K562 (cell line): ENCODE data around the gene CRABP2. TPM values are rescaled to one million over a fixed set of nuclear protein-coding genes. Genes with fewer than 3 reads are reported as not detected.

ENCODE experiments used
- ARID1B ChIP-seq: fragments of 450-650 bp; IDR thresholded peaks from 2 replicates; pipeline ENCODE4 v1.6.1; 2016; ENCODE audit warnings: antibody characterized with exemption, mild to moderate bottlenecking, inconsistent platforms
- BMI1 ChIP-seq: fragments of 150-350 bp; IDR thresholded peaks from 2 replicates; pipeline ENCODE4 v1.6.1; 2014; ENCODE audit warnings: low read length
- CSDE1 ChIP-seq, 2 experiments: fragments of 450-650 bp; IDR thresholded peaks; 2 replicates each; pipeline ENCODE4 v1.6.1; 2016; ENCODE audit warnings: mild to moderate bottlenecking in 1 of 2
- EP400 ChIP-seq: fragments of 450-650 bp; IDR thresholded peaks from 2 replicates; pipeline ENCODE4 v1.6.1; 2017; ENCODE audit warnings: antibody characterized with exemption, mild to moderate bottlenecking, moderate library complexity
- FOS ChIP-seq: IDR thresholded peaks from 3 replicates; pipeline ENCODE4 v1.6.1; 2011; ENCODE audit not compliant: insufficient read length; ENCODE audit errors: extremely low read depth
- GTF2B ChIP-seq: IDR thresholded peaks from 2 replicates; pipeline ENCODE4 v1.6.1; 2011; ENCODE audit not compliant: insufficient read length; ENCODE audit errors: extremely low read depth
- HBP1 ChIP-seq: fragments of 450-650 bp; formaldehyde crosslinking; IDR thresholded peaks from 2 replicates; pipeline ENCODE4 v1.4.0; 2022; ENCODE audit warnings: missing genetic modification characterization
- HDAC1 ChIP-seq, 2 experiments: fragments of 450-650 bp; IDR thresholded peaks; 2 replicates each; pipeline ENCODE4 v1.6.1; 2016 to 2017; ENCODE audit warnings: inconsistent platforms in 1 of 2, mild to moderate bottlenecking in 1 of 2, moderate library complexity in 1 of 2
- HDAC8 ChIP-seq: fragments of 450-650 bp; IDR thresholded peaks from 2 replicates; pipeline ENCODE4 v1.6.1; 2016; ENCODE audit warnings: mild to moderate bottlenecking, missing genetic modification characterization, moderate library complexity, missing compliant biosample characterization
- HDGF ChIP-seq: fragments of 450-650 bp; IDR thresholded peaks from 2 replicates; pipeline ENCODE4 v1.6.1; 2016
- HNRNPUL1 ChIP-seq: fragments of 200-400 bp; formaldehyde crosslinking; IDR thresholded peaks from 2 replicates; pipeline ENCODE4 v1.6.1; 2017; ENCODE audit warnings: low read length
- KHSRP ChIP-seq: fragments of 450-650 bp; IDR thresholded peaks from 2 replicates; pipeline ENCODE4 v1.6.1; 2017
- RBM15 ChIP-seq: fragments of 200-400 bp; formaldehyde crosslinking; IDR thresholded peaks from 2 replicates; pipeline ENCODE4 v1.6.1; 2018; ENCODE audit warnings: mild to moderate bottlenecking, low read length, moderate library complexity; ENCODE audit not compliant: insufficient read depth
- SAP30 ChIP-seq: fragments of 200-600 bp; sonication (generic); IDR thresholded peaks from 2 replicates; pipeline ENCODE4 v1.6.1; 2012; ENCODE audit warnings: borderline replicate concordance, low read depth, mild to moderate bottlenecking, moderate library complexity, low read length, control low read depth, inconsistent platforms; ENCODE audit not compliant: insufficient read depth, poor library complexity, severe bottlenecking
- SMARCC2 ChIP-seq: fragments of 450-650 bp; IDR thresholded peaks from 2 replicates; pipeline ENCODE4 v1.6.1; 2017; ENCODE audit warnings: antibody characterized with exemption, moderate library complexity, mild to moderate bottlenecking, low read depth
- TFAM ChIP-seq: fragments of 250-450 bp; sonication (Bioruptor Pico); conservative IDR thresholded peaks from 2 replicates; pipeline ENCODE4 v1.5.0; 2021; ENCODE audit warnings: mild to moderate bottlenecking, moderate library complexity
- ZEB2 ChIP-seq: fragments of 450-650 bp; IDR thresholded peaks from 2 replicates; pipeline ENCODE4 v1.6.1; 2016
- ZNF224 ChIP-seq: sonication (generic); formaldehyde crosslinking; IDR thresholded peaks from 2 replicates; pipeline ENCODE4 v1.8.0; 2022; ENCODE audit warnings: mild to moderate bottlenecking, missing genetic modification reagents
- ZNF280B ChIP-seq: fragments of 250-450 bp; sonication (Bioruptor Pico); IDR thresholded peaks from 2 replicates; pipeline ENCODE4 v1.5.1; 2021; ENCODE audit warnings: mild to moderate bottlenecking
- ZNF445 ChIP-seq: fragments of 250-450 bp; sonication (Bioruptor Pico); IDR thresholded peaks from 2 replicates; pipeline ENCODE4 v1.4.0; 2020; ENCODE audit warnings: low read depth, mild to moderate bottlenecking, moderate library complexity
- ZNF586 ChIP-seq: fragments of 450-650 bp; formaldehyde crosslinking; conservative IDR thresholded peaks from 2 replicates; pipeline ENCODE4 v1.4.0; 2020; ENCODE audit warnings: mild to moderate bottlenecking, moderate library complexity
- ZNF75A ChIP-seq: fragments of 450-650 bp; formaldehyde crosslinking; IDR thresholded peaks from 2 replicates; pipeline ENCODE4 v1.4.0; 2020; ENCODE audit warnings: mild to moderate bottlenecking
- polyA plus RNA-seq, 8 experiments: library from polyadenylated mRNA; depleted of rRNA in 4 of 8; stranded (reverse) in 5 of 8; unstranded in 3 of 8; fragments of >200 nt; fragmentation: Nextera tagmentation in 2 of 8; fragmentation: Illumina TruSeq in 1 of 8; extraction: Ambion mirVana in 2 of 8; extraction: Trizol in 1 of 8; gene quantifications; 2 replicates each; pipeline versions ENCODE4 v1.2.1 to v1.2.3, GENCODE V29; 2011 to 2014; ENCODE audit warnings: inconsistent platforms in 1 of 8, missing spikeins in 1 of 8
- total RNA-seq, 7 experiments: library from RNA; depleted of rRNA in 6 of 7; stranded (reverse); fragments of >200 nt in 6 of 7; fragmentation: Illumina TruSeq in 2 of 7; extraction: Trizol in 2 of 7; gene quantifications; 2 replicates each; pipeline versions ENCODE4 v1.2.1 to v1.2.3, GENCODE V29; 2011 to 2021; ENCODE audit warnings: low replicate concordance in 1 of 7

The CRABP2 gene
- total and polyA plus RNA-seq, 9 of the 15 experiments (the other 6 are each of a cell fraction or from before 2014, with no cell fraction given), result 0.30 to 2.5 (median 0.82) TPM

GRCh38 chr1:156746728-156747631 is 41.6 kb upstream of the CRABP2 start (continued):
- no peak for TF ChIP-seq SMARCC2
- 0 out of 2 replicates have a peak, but pooled peaks have one; percentile 7 for TF ChIP-seq ARID1B
- no peak for TF ChIP-seq ZNF586 (CRISPR knock-in tag)
- TF ChIP-seq SAP30, result peak; percentile 41
- TF ChIP-seq GTF2B, result no peak
- TF ChIP-seq HNRNPUL1, result no peak
- TF ChIP-seq BMI1, result peak; percentile 84
- TF ChIP-seq TFAM, result no peak
- TF ChIP-seq HDAC1 (IDR thresholded peaks at IDR 0.05), result peak in 1 of 2 experiments; percentile 44; a peak in 2 of 4 replicates
- TF ChIP-seq RBM15, result no peak
- TF ChIP-seq FOS, result no peak
- TF ChIP-seq ZEB2, result no peak
- 0 out of 2 replicates have a peak, but pooled peaks have one; percentile 52 for TF ChIP-seq HDGF
- no peak for TF ChIP-seq HBP1
- no peak for TF ChIP-seq ZNF224 (CRISPR knock-in tag)
- TF ChIP-seq CSDE1 (IDR thresholded peaks at IDR 0.05), result no peak; a peak in 1 of 4 replicates
- no peak for TF ChIP-seq HDAC8 (tag)
- no peak for TF ChIP-seq KHSRP
- TF ChIP-seq ZNF280B (CRISPR knock-in tag), result no peak
- TF ChIP-seq EP400, result peak; percentile 64
- no peak for TF ChIP-seq ZNF445 (CRISPR knock-in tag)
- no peak for TF ChIP-seq ZNF75A
